Parathyroid adenoma (tissue), 2 donors: ENCODE measurements around the gene GMPS.

ENCODE experiments used
- H2AFZ ChIP-seq: fragments of 300-600 bp; sonication (generic); one replicate; pipeline ENCODE4 v1.7.0; 2017; ENCODE audit warnings: antibody characterized with exemption, mild to moderate bottlenecking
- H3K27ac ChIP-seq: fragments of 300-600 bp; sonication (generic); one replicate; pipeline ENCODE4 v1.7.0; 2017
- H3K27me3 ChIP-seq: fragments of 300-600 bp; sonication (generic); one replicate; pipeline ENCODE4 v1.7.0; 2017; ENCODE audit warnings: low read length; ENCODE audit not compliant: control insufficient read depth, insufficient read depth
- H3K36me3 ChIP-seq: fragments of 300-600 bp; sonication (generic); one replicate; pipeline ENCODE4 v1.7.0; 2017; ENCODE audit warnings: low read length; ENCODE audit not compliant: control insufficient read depth, insufficient read depth
- H3K4me1 ChIP-seq: fragments of 300-600 bp; sonication (generic); one replicate; pipeline ENCODE4 v1.7.0; 2017; ENCODE audit warnings: control low read depth
- H3K4me2 ChIP-seq: fragments of 300-600 bp; sonication (generic); one replicate; pipeline ENCODE4 v1.7.0; 2017; ENCODE audit warnings: low read length
- H3K4me3 ChIP-seq: fragments of 300-600 bp; sonication (generic); one replicate; pipeline ENCODE4 v1.7.0; 2017; ENCODE audit warnings: low read depth, low read length
- H3K79me2 ChIP-seq: fragments of 300-600 bp; sonication (generic); one replicate; pipeline ENCODE4 v1.7.0; 2017; ENCODE audit warnings: control low read depth
- H3K9ac ChIP-seq: fragments of 300-600 bp; sonication (generic); one replicate; pipeline ENCODE4 v1.7.0; 2017; ENCODE audit warnings: mild to moderate bottlenecking
- H3K9me3 ChIP-seq: fragments of 300-600 bp; sonication (generic); one replicate; pipeline ENCODE4 v1.7.0; 2017; ENCODE audit warnings: low read length; ENCODE audit not compliant: control insufficient read depth
- CTCF ChIP-seq: fragments of 300-600 bp; sonication (generic); IDR thresholded peaks from one replicate; pipeline ENCODE4 v1.7.0; 2017; ENCODE audit warnings: antibody characterized with exemption, mild to moderate bottlenecking
- donor health status: primary hyperparathyroidism.

Gene GMPS

DNA sequence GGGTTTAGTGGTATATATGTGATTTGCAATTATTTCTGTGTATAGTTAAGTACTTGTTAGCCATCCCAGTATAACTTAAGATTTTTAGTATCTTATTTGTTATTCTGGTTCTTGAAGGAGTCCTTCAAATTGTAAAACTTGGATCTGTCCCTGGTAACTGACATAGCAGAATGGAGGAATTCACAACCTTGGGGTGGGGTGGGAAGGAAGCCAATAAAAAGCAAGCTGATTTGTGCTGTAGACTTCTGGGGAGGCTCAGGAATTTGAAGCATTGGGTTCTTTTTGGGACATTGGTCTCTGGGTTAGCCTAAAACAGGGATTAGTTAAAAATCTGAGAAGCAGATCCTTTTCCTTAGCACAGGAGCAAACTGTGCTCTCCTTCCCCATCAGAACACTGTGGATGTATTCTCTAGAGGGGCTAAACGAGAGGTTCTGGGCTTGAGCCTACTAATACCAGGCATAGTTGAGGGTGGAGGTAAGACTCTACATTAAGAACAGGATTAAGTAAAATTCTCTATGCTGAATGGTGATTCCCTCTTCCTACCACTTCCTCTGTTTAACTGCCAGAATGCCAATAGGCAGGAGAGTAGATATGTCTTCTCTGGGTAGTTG is 42.2 kb downstream of the GMPS start:
- no peak for TF ChIP-seq CTCF
- Histone ChIP-seq H3K4me3 (no peak overlapping the region), H3K36me3 (no peaks in the 10 kb centered on the region), H3K27me3 (no peaks in the 10 kb centered on the region), H3K4me2 (no peak overlapping the region), H3K27ac (no peak overlapping the region), H3K9me3 (no peaks in the 10 kb centered on the region), H3K9ac (no peak overlapping the region), H3K79me2 (peaks cover 3% of the 10 kb centered on the region), H3K4me1 (no peaks in the 10 kb centered on the region), H2AFZ (no peak overlapping the region)

- Histone ChIP-seq H3K36me3 (no peaks in the 10 kb centered on the region), H3K4me3 (no peak overlapping the region)
Measured at GRCh38 chr3:155917781-155918180, 47.3 kb downstream of the GMPS start.

DNA sequence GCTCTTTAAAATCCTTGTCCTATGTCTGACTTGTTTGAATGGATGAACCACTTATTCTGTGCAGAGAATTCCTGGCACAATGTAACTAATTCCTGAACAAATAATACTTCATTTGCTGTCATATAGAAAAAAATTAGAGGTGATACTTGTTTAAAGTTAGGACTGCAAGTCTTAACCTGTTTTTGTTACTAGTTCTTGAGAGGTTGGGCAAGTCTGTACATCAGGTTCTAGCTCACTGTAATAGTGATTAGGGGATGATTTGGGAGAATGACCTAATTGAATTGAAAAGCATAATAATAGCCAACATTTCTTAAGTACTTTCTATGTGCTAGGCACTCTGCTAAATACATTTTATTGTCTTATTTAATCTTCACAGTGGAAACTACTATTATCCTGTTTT is 49.3 kb downstream of the GMPS start:
- no peaks in the 10 kb centered on the region for H3K27me3 ChIP-seq
- no peak overlapping the region for H3K27ac ChIP-seq
- TF ChIP-seq CTCF: no peak
- H3K9ac ChIP-seq: no peak overlapping the region
- H3K4me2 ChIP-seq: no peak overlapping the region
- no peaks in the 10 kb centered on the region for H3K79me2 ChIP-seq
- no peaks in the 10 kb centered on the region for H3K9me3 ChIP-seq
- no peaks in the 10 kb centered on the region for H3K4me1 ChIP-seq
- no peaks in the 10 kb centered on the region for H3K36me3 ChIP-seq
- H3K4me3 ChIP-seq: no peak overlapping the region
- no peak overlapping the region for H2AFZ ChIP-seq

More at GRCh38 chr3:155917781-155918180, 47.3 kb downstream of the GMPS start:
- no peaks in the 10 kb centered on the region for H3K79me2 ChIP-seq
- no peak overlapping the region for H2AFZ ChIP-seq
- no peak for TF ChIP-seq CTCF
- no peaks in the 10 kb centered on the region for H3K4me1 ChIP-seq
- H3K27ac ChIP-seq: no peak overlapping the region
- H3K27me3 ChIP-seq: no peaks in the 10 kb centered on the region
- no peak overlapping the region for H3K9ac ChIP-seq
- H3K4me2 ChIP-seq: no peak overlapping the region
- no peaks in the 10 kb centered on the region for H3K9me3 ChIP-seq

DNA sequence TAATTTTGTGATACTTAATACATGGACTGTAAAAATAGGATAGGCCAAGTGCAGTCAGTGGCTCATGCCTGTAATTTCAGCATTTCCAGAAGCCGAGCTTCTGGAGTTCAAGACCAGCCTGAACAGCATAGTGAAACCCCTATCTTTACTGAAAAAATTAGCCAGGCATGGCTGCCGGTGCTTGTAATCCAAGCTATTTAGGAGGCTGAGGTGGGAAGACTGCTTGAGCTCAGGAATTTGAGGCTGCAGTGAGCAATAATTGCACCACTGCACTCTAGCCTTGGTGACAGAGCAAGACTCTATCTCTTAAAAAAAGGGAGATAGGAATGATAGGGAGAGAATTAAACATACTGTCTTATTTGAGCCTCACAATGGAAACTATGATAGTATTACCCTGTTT is 51.0 kb downstream of the GMPS start:
- H3K79me2 ChIP-seq: no peaks in the 10 kb centered on the region
- H3K27me3 ChIP-seq: no peaks in the 10 kb centered on the region
- H3K4me1 ChIP-seq: no peaks in the 10 kb centered on the region
- no peak overlapping the region for H3K4me3 ChIP-seq
- H3K4me2 ChIP-seq: no peak overlapping the region
- no peaks in the 10 kb centered on the region for H3K9me3 ChIP-seq
- no peak overlapping the region for H3K27ac ChIP-seq
- TF ChIP-seq CTCF: no peak
- H3K36me3 ChIP-seq: no peaks in the 10 kb centered on the region
- no peak overlapping the region for H3K9ac ChIP-seq
- no peak overlapping the region for H2AFZ ChIP-seq

- Histone ChIP-seq H3K4me3 (no peak overlapping the region), H3K36me3 (no peaks in the 10 kb centered on the region), H3K79me2 (no peaks in the 10 kb centered on the region), H3K9me3 (no peaks in the 10 kb centered on the region), H3K27me3 (no peaks in the 10 kb centered on the region), H3K9ac (no peak overlapping the region), H3K4me1 (no peaks in the 10 kb centered on the region), H2AFZ (no peak overlapping the region), H3K4me2 (no peak overlapping the region), H3K27ac (no peak overlapping the region)
- no peak for TF ChIP-seq CTCF
Measured at GRCh38 chr3:155934230-155934629, 63.8 kb downstream of the GMPS start.
